HepG2 (cell line): ENCODE measurements around the gene USB1. TPM values are rescaled to one million over a fixed set of nuclear protein-coding genes. Genes with fewer than 3 reads are reported as not detected.

ENCODE experiments used
- ATAC-seq: fragments of 200-7000 bp; cut with Tn5 transposase; 3 replicates; pipeline ENCODE4 v1.9.1; 2020; ENCODE audit warnings: mild to moderate bottlenecking, moderate library complexity
- BruUV-seq: library from RNA; stranded (reverse); fragments of 400-500 nt; replicated peaks from 2 replicates; lab custom pipeline; 2021; lab: Mats Ljungman, UMichigan
- CTCF ChIA-PET: fragments of 300-600 bp; formaldehyde crosslinking; extraction: SDS; loops from one replicate; lab custom pipeline; 2021; ENCODE audit warnings: low total read pairs, inconsistent platforms, low intra/inter-chr PET ratio; lab: Yijun Ruan, JAX
- POLR2A ChIA-PET: fragments of 350-600 bp; sonication (Branson Sonifier 250); formaldehyde crosslinking; loops from one replicate; lab custom pipeline; 2020; ENCODE audit warnings: antibody characterized with exemption, inconsistent platforms; lab: Yijun Ruan, JAX
- DNase-seq: peaks from one replicate; pipeline ENCODE4 v3.0.0-alpha.2; 2015; ENCODE audit warnings: low spot score
- FAIRE-seq: peaks from 3 replicates; lab custom pipeline; 2011; peaks lifted over from hg19 to GRCh38; lab: Jason Lieb, UNC
- H2AFZ ChIP-seq: one replicate; pipeline ENCODE4 v1.6.1; 2011; ENCODE audit warnings: low read length, inconsistent platforms
- H3K27ac ChIP-seq: fragments of 300-600 bp; 3 replicates; pipeline ENCODE4 v1.8.0; 2011; ENCODE audit warnings: mixed run types, mild to moderate bottlenecking, mixed read lengths, low read length, inconsistent platforms; ENCODE audit not compliant: insufficient read depth; ENCODE audit errors: extremely low read length
- H3K27me3 ChIP-seq, 2 experiments: fragments of 200-600 bp in 1 of 2; 2 replicates in 1 of 2; 3 replicates in 1 of 2; pipeline versions ENCODE4 v1.6.0 to v1.8.0; 2011; ENCODE audit warnings: low read length in 2 of 2, mild to moderate bottlenecking in 2 of 2, moderate library complexity in 2 of 2, inconsistent platforms in 1 of 2; ENCODE audit not compliant: insufficient read depth in 2 of 2, control insufficient read depth in 1 of 2
- H3K36me3 ChIP-seq, 2 experiments: fragments of 200-600 bp in 1 of 2; replicated peaks in 1 of 2; 2 replicates in 1 of 2; 3 replicates in 1 of 2; pipeline versions ENCODE4 v1.5.1 to v1.8.0; 2011; ENCODE audit warnings: low read length in 2 of 2, inconsistent platforms in 1 of 2; ENCODE audit not compliant: insufficient read depth in 2 of 2, control insufficient read depth in 1 of 2
- H3K4me1 ChIP-seq: 2 replicates; pipeline ENCODE4 v1.5.1; 2012; ENCODE audit warnings: low read length, inconsistent platforms; ENCODE audit not compliant: insufficient read depth
- H3K4me2 ChIP-seq: 2 replicates; pipeline ENCODE4 v1.6.0; 2011; ENCODE audit warnings: low read depth, low read length, inconsistent platforms
- H3K4me3 ChIP-seq, 3 experiments: fragments of 200-600 bp in 1 of 3; sonication (generic), shearing (Covaris generic) in 1 of 3; replicated peaks in 1 of 3; 2 replicates each; pipeline ENCODE4 v1.5.1; 2011 to 2016; ENCODE audit warnings: low read length in 3 of 3, inconsistent platforms in 2 of 3, low read depth in 2 of 3, mild to moderate bottlenecking in 2 of 3, control low read depth in 1 of 3, mixed read lengths in 1 of 3; ENCODE audit not compliant: insufficient read depth in 1 of 3
- H3K79me2 ChIP-seq: one replicate; pipeline ENCODE4 v1.6.1; 2011; ENCODE audit warnings: low read length, inconsistent platforms; ENCODE audit not compliant: insufficient read depth
- H3K9ac ChIP-seq: 2 replicates; pipeline ENCODE4 v1.6.0; 2011; ENCODE audit warnings: mild to moderate bottlenecking, low read depth, low read length, inconsistent platforms; ENCODE audit not compliant: insufficient read depth
- H3K9me3 ChIP-seq: 2 replicates; pipeline ENCODE4 v1.5.1; 2012; ENCODE audit warnings: mild to moderate bottlenecking, low read length
- H4K20me1 ChIP-seq: 2 replicates; pipeline ENCODE4 v1.6.0; 2011; ENCODE audit warnings: inconsistent platforms, mild to moderate bottlenecking, low read length, moderate library complexity; ENCODE audit not compliant: insufficient read depth
- AGO1 ChIP-seq: fragments of 200-400 bp; formaldehyde crosslinking; IDR thresholded peaks from 2 replicates; pipeline ENCODE4 v1.6.1; 2017; ENCODE audit warnings: mild to moderate bottlenecking, low read depth, low read length, moderate library complexity; ENCODE audit not compliant: poor library complexity, severe bottlenecking
- DR1 ChIP-seq: sonication (generic); formaldehyde crosslinking; IDR thresholded peaks from 2 replicates; pipeline ENCODE4 v1.8.0; 2021; ENCODE audit warnings: mild to moderate bottlenecking, missing genetic modification reagents, inconsistent platforms
- EP300 ChIP-seq, 3 experiments: sonication (generic) in 1 of 3; formaldehyde crosslinking in 1 of 3; IDR thresholded peaks; 2 replicates each; pipeline versions ENCODE4 v1.5.1 to v1.6.1; 2011 to 2020; ENCODE audit warnings: low read depth in 2 of 3, low read length in 2 of 3, borderline replicate concordance in 1 of 3, improper control_type of control experiment in 1 of 3, mild to moderate bottlenecking in 1 of 3, missing genetic modification reagents in 1 of 3, moderate library complexity in 1 of 3
- MNT ChIP-seq: fragments of 450-650 bp; IDR thresholded peaks from 2 replicates; pipeline ENCODE4 v1.6.1; 2016
- RXRA ChIP-seq: sonication (generic); formaldehyde crosslinking; IDR thresholded peaks from 2 replicates; pipeline ENCODE4 v1.5.1; 2020; ENCODE audit warnings: missing genetic modification reagents
- SKI ChIP-seq: fragments of 450-650 bp; IDR thresholded peaks from one replicate; pipeline ENCODE4 v1.6.1; 2018; ENCODE audit warnings: mild to moderate bottlenecking; ENCODE audit not compliant: partially characterized antibody
- TEAD3 ChIP-seq: optimal IDR thresholded peaks from 2 replicates; pipeline ENCODE3; 2016; ENCODE audit warnings: borderline replicate concordance
- THAP9 ChIP-seq: sonication (generic); formaldehyde crosslinking; IDR thresholded peaks from 2 replicates; pipeline ENCODE4; 2020; ENCODE audit warnings: missing genetic modification reagents, mild to moderate bottlenecking, borderline replicate concordance
- ZNF24 ChIP-seq: fragments of 450-650 bp; IDR thresholded peaks from 2 replicates; pipeline ENCODE4 v1.6.1; 2017; ENCODE audit warnings: antibody characterized with exemption, mild to moderate bottlenecking
- ZNF619 ChIP-seq: sonication (generic); formaldehyde crosslinking; IDR thresholded peaks from 2 replicates; pipeline ENCODE4 v1.4.0; 2020; ENCODE audit warnings: mild to moderate bottlenecking, missing genetic modification reagents
- WGBS: methylation state at CpG from one replicate; pipeline ENCODE4 v1.1.6; 2017; ENCODE audit warnings: low lambda C conversion rate; 5-methylcytosine and 5-hydroxymethylcytosine counted together
- in situ Hi-C: cut with HindIII; loops from 2 replicates; pipeline ENCODE4 v1.10.0; 2017; ENCODE audit warnings: low pct_unique_long_range_greater_than_20kb; ENCODE audit not compliant: extremely low pct_ligation_motif_present
- intact Hi-C: fragments of 100-400 bp; cut with micrococcal nuclease; formaldehyde crosslinking; loops from one replicate; pipeline ENCODE4 v1.10.0; 2022; ENCODE audit not compliant: unreplicated experiment
- polyA plus RNA-seq, 8 experiments: library from polyadenylated mRNA; depleted of rRNA in 3 of 8; stranded (reverse) in 7 of 8; unstranded in 1 of 8; fragments of >200 nt; fragmentation: Illumina TruSeq in 4 of 8; extraction: Trizol in 4 of 8; gene quantifications; 2 replicates each; pipeline versions ENCODE4 v1.2.1 to v1.2.3, GENCODE V29; 2011 to 2016; ENCODE audit warnings: low read depth in 4 of 8, missing spikeins in 1 of 8, mixed read lengths in 1 of 8; ENCODE audit not compliant: insufficient read depth in 1 of 8
- total RNA-seq, 5 experiments: library from RNA; depleted of rRNA; stranded (reverse); fragments of >200 nt; fragmentation: Illumina TruSeq; extraction: Trizol; gene quantifications; 2 replicates each; pipeline ENCODE4 v1.2.3, GENCODE V29; 2016; ENCODE audit warnings: low read depth in 1 of 5

USB1 gene
- total and polyA plus RNA-seq, 2 of the 13 experiments (the other 11 are each of a cell fraction or from before 2014, with no cell fraction given): 16.7 to 65.4 TPM

GRCh38 chr16:57982385-57982784, 18.8 kb upstream of the USB1 start:
- DNase-seq: no peak
- no peak for FAIRE-seq
- peaks cover 3 to 38% of the 10 kb centered on the region in 2 experiments; a peak in 4 of 5 replicates for H3K27me3 ChIP-seq
- in situ Hi-C loops (no loop called here), intact Hi-C loops (no loop called here)
- TF ChIP-seq EP300 (IDR thresholded peaks at IDR 0.05; ENCODE audit: low read depth in 2 of 2, low read length in 2 of 2) (no peak), EP300 (CRISPR knock-in tag; IDR thresholded peaks at IDR 0.05; ENCODE audit: borderline replicate concordance) (no peak), SKI (no peak)
- peaks cover 25% of the 10 kb centered on the region for H3K4me1 ChIP-seq
- no peak overlapping the region for H3K4me2 ChIP-seq
- no peak for ATAC-seq
- no peak overlapping the region for H3K4me3 ChIP-seq
- H4K20me1 ChIP-seq: no peaks in the 10 kb centered on the region
- H3K27ac ChIP-seq: no peak overlapping the region
- H3K36me3 ChIP-seq: no peaks in the 10 kb centered on the region
- ChIA-PET POLR2A (no interaction called here), CTCF (no interaction called here)
- no peaks in the 10 kb centered on the region for H3K79me2 ChIP-seq
- 4% methylated on average over 5 of the region's 5 CpGs for WGBS
- BruUV-seq: no TSS peak
- no peak overlapping the region for H2AFZ ChIP-seq
- H3K9me3 ChIP-seq: no peaks in the 10 kb centered on the region
- H3K9ac ChIP-seq: no peak overlapping the region

GRCh38 chr16:57984443-57985203, 16.6 kb upstream of the USB1 start:
- Histone ChIP-seq H2AFZ (no peak overlapping the region), H3K9me3 (no peaks in the 10 kb centered on the region), H3K79me2 (no peaks in the 10 kb centered on the region), H3K27me3 (peaks cover 3 to 37% of the 10 kb centered on the region in 2 experiments; a peak in 3 of 5 replicates), H3K27ac (no peak overlapping the region), H3K4me2 (peak overlapping the region; percentile 58), H3K9ac (no peak overlapping the region), H4K20me1 (no peaks in the 10 kb centered on the region), H3K4me3 (peak overlapping the region; percentile 33 to 51 (median 34); a peak in 4 of 6 replicates), H3K36me3 (no peaks in the 10 kb centered on the region), H3K4me1 (peaks cover 25% of the 10 kb centered on the region)
- DNase-seq: peak; percentile 57
- CTCF ChIA-PET: no interaction called here
- BruUV-seq: no TSS peak
- 38% methylated on average over 52 of the region's 64 CpGs for WGBS
- FAIRE-seq: no peak
- in situ Hi-C loops (no loop called here), intact Hi-C loops (no loop called here)
- ATAC-seq: peak; percentile 77
- POLR2A ChIA-PET: no interaction called here
- TF ChIP-seq TEAD3: peak; percentile 15
- no peak for TF ChIP-seq ZNF619
- TF ChIP-seq THAP9 (CRISPR knock-in tag): 0 out of 2 replicates have a peak, but pooled peaks have one; percentile 15
- TF ChIP-seq AGO1: peak; percentile 78
- TF ChIP-seq RXRA (CRISPR knock-in tag): 0 out of 2 replicates have a peak, but pooled peaks have one; percentile 19
- TF ChIP-seq MNT: no peak
- no peak for TF ChIP-seq ZNF24
- 0 out of 2 replicates have a peak, but pooled peaks have one; percentile 21 for TF ChIP-seq DR1
